ENCODE results near the gene BTG2. TPM values are rescaled to one million over a fixed set of nuclear protein-coding genes. Genes with fewer than 3 reads are reported as not detected.
"Not testable (repeated sequence)": the region's sequence is repeated elsewhere in the genome, so short reads cannot be mapped to it uniquely, and the experiment has no call there.

BTG2 gene
- 4.7 and 4.8 TPM in 2 replicates for total RNA-seq (2014; rRNA removed; shearing (Covaris generic))
- 1.4 TPM in 2 replicates for polyA plus RNA-seq (2015; cell fraction: cytosol; rRNA removed)
- 2.0 and 4.9 TPM in 2 replicates for polyA plus RNA-seq (2015; cell fraction: nucleus; rRNA removed)

- peak; percentile 80 for DNase-seq (ENCODE audit: low read depth, low spot score)
- in situ Hi-C loops (cut with HindIII; ENCODE audit: low pct_unique_long_range_greater_than_20kb, low sequenced_read_pairs), result no loop called here
These were observed at the start of gene BTG2 for GRCh38 chr1:203304919-203305808. Gene BTG2 (plus strand): TSS chr1:203305519. CDS start chr1:203305607, 88 bp downstream.

- in situ Hi-C loops (cut with HindIII; ENCODE audit: low pct_unique_long_range_greater_than_20kb, low sequenced_read_pairs); DNase-seq (ENCODE audit: low read depth, low spot score): not testable (repeated sequence)
These were observed 48.7 kb upstream of the BTG2 start for GRCh38 chr1:203256636-203257035.

- in situ Hi-C loops (cut with HindIII; ENCODE audit: low pct_unique_long_range_greater_than_20kb, low sequenced_read_pairs), result no loop called here
- no peak for DNase-seq (ENCODE audit: low read depth, low spot score)
These were observed 41.8 kb upstream of the BTG2 start for GRCh38 chr1:203263496-203263895.

- in situ Hi-C loops (cut with HindIII; ENCODE audit: low pct_unique_long_range_greater_than_20kb, low sequenced_read_pairs), result no loop called here
- no peak for DNase-seq (ENCODE audit: low read depth, low spot score)
These were observed 41.2 kb upstream of the BTG2 start for GRCh38 chr1:203264052-203264501.

- DNase-seq (ENCODE audit: low read depth, low spot score), result no peak
- in situ Hi-C loops (cut with HindIII; ENCODE audit: low pct_unique_long_range_greater_than_20kb, low sequenced_read_pairs), result no loop called here
These were observed 39.8 kb upstream of the BTG2 start for GRCh38 chr1:203265541-203265940.

- in situ Hi-C loops (cut with HindIII; ENCODE audit: low pct_unique_long_range_greater_than_20kb, low sequenced_read_pairs); DNase-seq (ENCODE audit: low read depth, low spot score): not testable (repeated sequence)
These were observed 39.2 kb upstream of the BTG2 start for GRCh38 chr1:203266140-203266539.

GRCh38 chr1:203267347-203267846, 37.9 kb upstream of the BTG2 start:
- in situ Hi-C loops (cut with HindIII; ENCODE audit: low pct_unique_long_range_greater_than_20kb, low sequenced_read_pairs), result no loop called here
- peak; percentile 91 for DNase-seq (ENCODE audit: low read depth, low spot score)

- DNase-seq (ENCODE audit: low read depth, low spot score), result no peak
- in situ Hi-C loops (cut with HindIII; ENCODE audit: low pct_unique_long_range_greater_than_20kb, low sequenced_read_pairs), result no loop called here
These were observed 37.4 kb upstream of the BTG2 start for GRCh38 chr1:203267912-203268311.

GRCh38 chr1:203268901-203269653, 36.2 kb upstream of the BTG2 start:
- DNase-seq (ENCODE audit: low read depth, low spot score), result peak; percentile 85
- in situ Hi-C loops (cut with HindIII; ENCODE audit: low pct_unique_long_range_greater_than_20kb, low sequenced_read_pairs), result no loop called here

GRCh38 chr1:203269654-203270020, 35.7 kb upstream of the BTG2 start:
- in situ Hi-C loops (cut with HindIII; ENCODE audit: low pct_unique_long_range_greater_than_20kb, low sequenced_read_pairs), result no loop called here
- no peak for DNase-seq (ENCODE audit: low read depth, low spot score)

- DNase-seq (ENCODE audit: low read depth, low spot score), result no peak
- in situ Hi-C loops (cut with HindIII; ENCODE audit: low pct_unique_long_range_greater_than_20kb, low sequenced_read_pairs), result no loop called here
These were observed 34.9 kb upstream of the BTG2 start for GRCh38 chr1:203270448-203270847.

GRCh38 chr1:203271018-203271743, 34.1 kb upstream of the BTG2 start:
- DNase-seq (ENCODE audit: low read depth, low spot score), result peak; percentile 79
- in situ Hi-C loops (cut with HindIII; ENCODE audit: low pct_unique_long_range_greater_than_20kb, low sequenced_read_pairs), result no loop called here

- no peak for DNase-seq (ENCODE audit: low read depth, low spot score)
- in situ Hi-C loops (cut with HindIII; ENCODE audit: low pct_unique_long_range_greater_than_20kb, low sequenced_read_pairs), result no loop called here
These were observed 33.2 kb upstream of the BTG2 start for GRCh38 chr1:203271962-203272632.

GRCh38 chr1:203272633-203273205, 32.6 kb upstream of the BTG2 start:
- in situ Hi-C loops (cut with HindIII; ENCODE audit: low pct_unique_long_range_greater_than_20kb, low sequenced_read_pairs), result no loop called here
- no peak for DNase-seq (ENCODE audit: low read depth, low spot score)

- in situ Hi-C loops (cut with HindIII; ENCODE audit: low pct_unique_long_range_greater_than_20kb, low sequenced_read_pairs), result no loop called here
- peak; percentile 75 for DNase-seq (ENCODE audit: low read depth, low spot score)
These were observed 32.0 kb upstream of the BTG2 start for GRCh38 chr1:203273206-203273868.

GRCh38 chr1:203273869-203274602, 31.3 kb upstream of the BTG2 start:
- no peak for DNase-seq (ENCODE audit: low read depth, low spot score)
- in situ Hi-C loops (cut with HindIII; ENCODE audit: low pct_unique_long_range_greater_than_20kb, low sequenced_read_pairs), result no loop called here
